ENCODE data around the gene KLHDC7A.

The KLHDC7A gene

DNA sequence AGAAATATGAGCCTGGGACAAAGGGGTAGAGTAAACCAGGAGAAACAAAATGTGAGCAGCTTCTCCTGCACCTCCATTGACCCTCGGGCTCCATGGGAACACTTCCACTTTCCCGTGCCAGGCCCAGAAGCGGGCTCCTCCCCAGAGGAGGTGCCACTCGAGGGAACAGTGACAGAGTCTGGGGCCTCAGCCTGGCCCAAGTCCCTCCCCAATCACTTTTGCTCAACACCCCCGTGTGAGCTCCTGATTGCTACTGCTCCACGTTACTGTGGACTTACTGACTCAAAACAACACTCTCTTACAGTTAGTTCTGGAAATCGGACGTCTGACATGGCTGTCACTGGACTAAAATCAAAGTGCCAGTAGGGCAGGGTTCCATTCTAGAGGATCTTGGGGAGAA lies 17.7 kb upstream of the KLHDC7A start:
- no peak for TF ChIP-seq ZNF274 (IDR thresholded peaks at IDR 0.05; ENCODE audit: low read depth, low read length)
- H3K4me3 ChIP-seq (ENCODE audit: low read length), result no peak overlapping the region

DNA sequence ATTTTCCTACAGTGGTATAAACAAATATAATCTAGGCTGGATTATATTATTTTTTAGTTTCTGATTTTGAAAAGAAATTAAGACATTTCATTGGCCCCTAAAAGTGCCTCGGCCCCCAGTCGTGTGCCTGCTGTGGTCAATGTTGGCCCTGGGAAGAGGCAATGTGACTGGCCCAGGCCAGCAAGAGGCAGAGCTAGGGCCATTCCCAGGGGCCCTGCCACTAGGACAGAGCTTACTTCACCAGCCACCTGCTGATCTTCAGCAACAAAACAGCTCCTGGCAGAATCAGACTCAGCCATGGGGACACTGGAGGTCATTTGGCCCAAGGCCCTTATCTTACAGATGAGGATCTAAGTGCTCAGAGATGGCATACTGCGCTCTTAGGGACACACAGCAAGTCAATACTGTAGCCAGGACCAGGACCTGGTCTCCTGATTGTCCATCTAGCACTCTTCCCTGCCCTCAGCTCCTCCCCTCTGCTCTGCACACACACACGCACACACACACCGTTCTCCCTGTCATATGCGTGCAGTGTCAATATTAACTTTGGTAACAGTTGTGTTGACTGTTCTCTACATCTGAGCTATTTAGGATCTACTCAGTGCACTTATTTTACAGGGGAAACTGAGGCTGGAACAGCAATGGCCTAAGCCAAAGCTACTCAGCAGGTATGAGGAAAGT lies 16.6 kb upstream of the KLHDC7A start:
- TF ChIP-seq ZNF274 (IDR thresholded peaks at IDR 0.05; ENCODE audit: low read depth, low read length), result no peak

DNA sequence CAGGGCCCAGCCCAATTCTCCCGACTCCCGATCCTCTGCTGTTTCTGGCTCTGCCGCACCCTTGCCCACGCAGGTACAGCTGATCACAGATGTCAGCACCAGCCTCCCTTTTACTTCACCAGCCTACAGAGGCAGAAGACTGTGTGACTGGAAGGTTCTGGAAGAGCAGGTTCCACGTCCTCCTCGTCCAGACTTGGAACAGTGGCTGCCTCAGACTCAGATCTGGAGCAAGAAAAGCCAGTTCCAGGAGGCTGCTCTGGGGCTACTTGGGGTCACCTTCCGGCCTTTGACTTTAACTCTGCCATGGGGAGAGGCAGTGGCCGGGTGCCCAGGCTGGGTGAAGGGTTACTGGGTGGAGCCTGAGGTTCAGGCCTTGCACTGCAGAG lies 16.1 kb upstream of the KLHDC7A start:
- no peak overlapping the region for H3K4me3 ChIP-seq (ENCODE audit: low read length)
- TF ChIP-seq ZNF274 (IDR thresholded peaks at IDR 0.05; ENCODE audit: low read depth, low read length), result no peak

More for the DNA sequence above, 16.6 kb upstream of the KLHDC7A start:
- no peak overlapping the region for H3K4me3 ChIP-seq (ENCODE audit: low read length)

- H3K4me3 ChIP-seq (ENCODE audit: low read length), result no peak overlapping the region
- TF ChIP-seq ZNF274 (IDR thresholded peaks at IDR 0.05; ENCODE audit: low read depth, low read length), result no peak
Observed at GRCh38 chr1:18466676-18467075, 14.1 kb upstream of the KLHDC7A start.

DNA sequence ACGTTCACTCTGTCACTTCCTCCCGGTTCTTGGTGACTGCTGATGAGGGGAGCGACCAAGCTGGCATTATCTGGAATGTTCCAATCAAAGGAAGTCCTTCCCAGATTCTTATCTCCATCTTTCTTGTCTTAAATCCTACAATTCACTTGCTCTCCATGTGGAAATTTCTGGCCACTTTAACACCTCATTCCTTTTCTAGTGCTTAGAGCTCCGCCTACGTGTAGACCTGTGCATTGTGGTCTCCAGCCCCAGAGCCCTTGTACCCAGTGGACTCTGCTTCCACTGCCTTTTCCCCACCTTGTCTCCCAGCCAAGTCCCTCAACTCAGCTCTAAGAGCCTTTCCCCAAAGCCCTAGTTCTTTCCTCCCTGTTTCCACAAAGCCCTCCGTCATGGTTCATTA lies 12.2 kb upstream of the KLHDC7A start:
- TF ChIP-seq ZNF274 (IDR thresholded peaks at IDR 0.05; ENCODE audit: low read depth, low read length), result no peak
- no peak overlapping the region for H3K4me3 ChIP-seq (ENCODE audit: low read length)

GRCh38 chr1:18469514-18469913 lies 11.2 kb upstream of the KLHDC7A start:
- no peak overlapping the region for H3K4me3 ChIP-seq (ENCODE audit: low read length)
- no peak for TF ChIP-seq ZNF274 (IDR thresholded peaks at IDR 0.05; ENCODE audit: low read depth, low read length)

GRCh38 chr1:18470671-18471355 lies 9.9 kb upstream of the KLHDC7A start:
- TF ChIP-seq ZNF274 (IDR thresholded peaks at IDR 0.05; ENCODE audit: low read depth, low read length), result no peak
- H3K4me3 ChIP-seq (ENCODE audit: low read length), result no peak overlapping the region

- no peak overlapping the region for H3K4me3 ChIP-seq (ENCODE audit: low read length)
- no peak for TF ChIP-seq ZNF274 (IDR thresholded peaks at IDR 0.05; ENCODE audit: low read depth, low read length)
Observed at GRCh38 chr1:18473195-18473815, 7.4 kb upstream of the KLHDC7A start.

GRCh38 chr1:18474559-18475175 lies 6.1 kb upstream of the KLHDC7A start:
- no peak overlapping the region for H3K4me3 ChIP-seq (ENCODE audit: low read length)
- no peak for TF ChIP-seq ZNF274 (IDR thresholded peaks at IDR 0.05; ENCODE audit: low read depth, low read length)

- TF ChIP-seq ZNF274 (IDR thresholded peaks at IDR 0.05; ENCODE audit: low read depth, low read length), result no peak
- H3K4me3 ChIP-seq (ENCODE audit: low read length), result no peak overlapping the region
Observed at GRCh38 chr1:18475234-18475905, 5.4 kb upstream of the KLHDC7A start.

DNA sequence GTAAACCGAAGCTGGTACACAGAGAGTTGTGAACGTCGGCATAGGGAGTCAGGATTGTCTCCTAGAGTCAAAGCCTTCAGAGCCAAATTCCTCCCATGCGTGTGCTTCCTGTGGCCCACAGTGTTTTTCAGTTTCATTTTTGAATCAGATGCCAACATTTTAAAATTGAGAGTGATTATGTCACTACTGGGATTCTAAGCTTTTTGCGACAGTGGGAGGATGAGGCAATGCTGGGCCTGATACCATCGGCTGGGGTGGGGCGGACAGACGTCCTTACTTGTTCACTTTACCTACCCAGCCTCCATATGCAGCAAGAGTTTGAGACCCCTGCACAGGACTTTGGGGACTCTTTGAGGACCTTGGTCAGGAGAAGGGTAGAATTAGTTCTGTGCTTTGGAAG lies 1.3 kb upstream of the KLHDC7A start:
- no peak overlapping the region for H3K4me3 ChIP-seq (ENCODE audit: low read length)

DNA sequence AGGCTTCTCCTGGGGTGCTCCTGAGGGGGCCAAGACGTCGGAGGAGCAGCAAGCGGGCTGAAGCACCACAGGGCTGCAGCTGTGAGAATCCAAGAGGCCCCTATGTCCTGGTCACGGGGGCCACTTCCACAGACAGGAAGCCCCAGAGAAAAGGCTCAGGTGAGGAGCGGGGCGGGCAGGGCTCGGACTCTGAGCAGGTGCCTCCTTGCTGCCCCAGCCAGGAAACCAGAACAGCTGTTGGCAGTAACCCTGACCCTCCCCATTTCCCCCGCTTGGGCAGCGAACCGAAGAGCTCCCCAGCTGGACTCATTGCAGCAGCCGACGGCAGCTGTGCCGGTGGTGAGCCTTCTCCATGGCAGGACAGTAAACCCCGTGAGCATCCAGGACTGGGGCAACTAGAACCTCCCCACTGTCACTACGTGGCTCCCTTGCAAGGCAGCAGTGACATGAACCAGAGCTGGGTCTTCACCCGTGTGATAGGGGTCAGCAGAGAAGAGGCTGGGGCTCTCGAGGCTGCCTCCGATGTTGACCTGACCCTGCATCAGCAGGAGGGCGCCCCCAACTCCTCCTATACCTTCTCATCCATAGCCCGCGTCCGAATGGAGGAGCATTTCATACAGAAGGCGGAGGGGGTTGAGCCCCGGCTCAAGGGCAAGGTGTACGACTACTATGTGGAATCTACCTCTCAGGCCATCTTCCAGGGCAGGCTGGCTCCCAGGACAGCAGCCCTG lies 625 bp downstream of the KLHDC7A start:
- no peak for TF ChIP-seq ZNF274 (IDR thresholded peaks at IDR 0.05; ENCODE audit: low read depth, low read length)
- no peak overlapping the region for H3K4me3 ChIP-seq (ENCODE audit: low read length)

More for the DNA sequence above, 1.3 kb upstream of the KLHDC7A start:
- no peak for TF ChIP-seq ZNF274 (IDR thresholded peaks at IDR 0.05; ENCODE audit: low read depth, low read length)

- H3K4me3 ChIP-seq (ENCODE audit: low read length), result no peak overlapping the region
Observed at GRCh38 chr1:18481921-18482701, 1.4 kb downstream of the KLHDC7A start.

More at GRCh38 chr1:18481921-18482701, 1.4 kb downstream of the KLHDC7A start:
- TF ChIP-seq ZNF274 (IDR thresholded peaks at IDR 0.05; ENCODE audit: low read depth, low read length), result no peak
